GM06990 (cell line): ENCODE data around the gene EPOP.

Experiments
- DNase-seq: peaks from one replicate; pipeline ENCODE4 v3.0.0-alpha.2; 2011; ENCODE audit not compliant: insufficient read length; ENCODE audit errors: extremely low read depth
- H3K27me3 ChIP-seq: replicated peaks from 2 replicates; pipeline ENCODE4 v1.6.0; 2011; ENCODE audit warnings: low read length; ENCODE audit not compliant: control insufficient read depth, insufficient read depth
- H3K36me3 ChIP-seq: 2 replicates; pipeline ENCODE4 v1.5.1; 2011; ENCODE audit warnings: low read length; ENCODE audit not compliant: control insufficient read depth, insufficient read depth
- H3K4me3 ChIP-seq: replicated peaks from 2 replicates; pipeline ENCODE4 v1.5.1; 2011; ENCODE audit warnings: low read depth, mild to moderate bottlenecking, control low read depth, low read length
- TF ChIP-seq, protein P1 (sequence below): IDR thresholded peaks from 2 replicates; pipeline ENCODE4 v1.5.1; 2011; ENCODE audit warnings: low read length, control low read depth, mild to moderate bottlenecking, inconsistent platforms; ENCODE audit not compliant: insufficient read depth, poor library complexity, severe bottlenecking

EPOP gene

DNA sequence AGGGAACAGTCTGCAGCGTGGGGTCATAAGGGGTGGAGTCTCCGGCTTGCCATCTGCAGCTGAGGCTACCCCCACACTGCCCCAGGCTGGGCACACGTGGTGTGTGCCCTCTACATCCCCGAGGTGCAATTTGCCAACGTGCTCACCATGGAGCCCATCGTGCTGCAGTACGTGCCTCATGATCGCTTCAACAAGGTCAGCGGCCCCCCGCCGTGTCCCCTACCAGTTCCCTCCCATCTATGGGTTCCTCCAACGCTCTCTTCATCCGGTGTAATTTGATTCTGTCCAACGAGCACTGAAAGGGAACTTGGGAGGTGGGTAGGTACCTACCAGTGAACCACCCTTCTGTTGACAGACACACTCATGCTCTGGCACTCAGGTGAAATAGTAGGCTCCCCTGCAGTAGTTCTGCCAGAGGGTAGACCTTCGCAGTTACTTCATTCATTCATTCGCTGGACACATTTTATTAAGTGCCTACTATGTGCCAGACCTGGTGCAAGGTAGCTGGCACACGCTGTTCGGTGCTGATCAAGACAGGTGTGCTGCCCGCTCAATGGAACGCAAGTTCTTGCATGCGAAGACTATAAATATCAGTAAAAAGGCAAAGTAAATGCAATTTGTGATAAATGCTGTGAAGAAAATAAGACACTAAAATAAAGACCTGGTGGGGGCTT, 33.1 kb upstream of the EPOP start:
- no peak for DNase-seq
- no peaks in the 10 kb centered on the region for H3K27me3 ChIP-seq
- peaks cover 25% of the 10 kb centered on the region for H3K36me3 ChIP-seq
- TF ChIP-seq, protein P1, sequence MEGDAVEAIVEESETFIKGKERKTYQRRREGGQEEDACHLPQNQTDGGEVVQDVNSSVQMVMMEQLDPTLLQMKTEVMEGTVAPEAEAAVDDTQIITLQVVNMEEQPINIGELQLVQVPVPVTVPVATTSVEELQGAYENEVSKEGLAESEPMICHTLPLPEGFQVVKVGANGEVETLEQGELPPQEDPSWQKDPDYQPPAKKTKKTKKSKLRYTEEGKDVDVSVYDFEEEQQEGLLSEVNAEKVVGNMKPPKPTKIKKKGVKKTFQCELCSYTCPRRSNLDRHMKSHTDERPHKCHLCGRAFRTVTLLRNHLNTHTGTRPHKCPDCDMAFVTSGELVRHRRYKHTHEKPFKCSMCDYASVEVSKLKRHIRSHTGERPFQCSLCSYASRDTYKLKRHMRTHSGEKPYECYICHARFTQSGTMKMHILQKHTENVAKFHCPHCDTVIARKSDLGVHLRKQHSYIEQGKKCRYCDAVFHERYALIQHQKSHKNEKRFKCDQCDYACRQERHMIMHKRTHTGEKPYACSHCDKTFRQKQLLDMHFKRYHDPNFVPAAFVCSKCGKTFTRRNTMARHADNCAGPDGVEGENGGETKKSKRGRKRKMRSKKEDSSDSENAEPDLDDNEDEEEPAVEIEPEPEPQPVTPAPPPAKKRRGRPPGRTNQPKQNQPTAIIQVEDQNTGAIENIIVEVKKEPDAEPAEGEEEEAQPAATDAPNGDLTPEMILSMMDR, result no peak
- H3K4me3 ChIP-seq, result peak overlapping the region; percentile 89; the same call in 1 of the 2 replicates

DNA sequence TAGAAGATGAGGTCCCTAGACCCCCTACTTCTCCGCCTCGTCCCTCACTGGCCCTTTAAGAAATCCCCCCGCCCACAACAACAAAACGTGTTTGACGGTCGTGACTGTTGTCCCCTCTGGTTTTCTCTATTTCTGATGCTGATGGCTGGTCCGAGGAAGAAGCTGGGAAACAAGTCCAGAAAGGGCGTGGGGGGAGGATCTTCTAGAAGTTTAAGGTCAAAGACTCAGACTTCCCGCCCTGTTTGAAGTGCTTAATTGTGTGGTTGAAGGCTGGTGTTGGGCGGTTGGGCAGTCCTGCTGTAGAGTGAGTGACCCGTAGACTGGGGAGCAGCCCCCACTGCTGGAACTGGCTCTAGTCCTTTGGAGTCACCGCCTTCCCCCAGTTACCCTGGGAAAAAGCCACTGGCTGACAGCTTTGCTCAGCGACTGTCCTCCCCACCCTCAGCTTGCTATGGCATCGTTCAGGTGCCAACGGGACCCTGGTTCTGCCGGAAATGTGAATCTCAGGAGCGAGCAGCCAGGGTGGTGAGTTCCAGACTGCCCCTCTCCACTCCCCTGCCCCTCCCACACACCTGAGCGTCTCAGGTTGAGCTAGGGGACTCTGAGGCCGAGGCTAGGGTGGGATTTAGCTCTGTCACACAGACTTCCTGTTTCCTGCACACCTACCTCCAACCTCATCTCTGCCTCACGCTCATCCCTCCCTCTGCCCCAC, 31.9 kb upstream of the EPOP start:
- TF ChIP-seq, protein P1, result no peak
- H3K4me3 ChIP-seq, result peak overlapping the region; percentile 89
- H3K27me3 ChIP-seq, result no peaks in the 10 kb centered on the region
- H3K36me3 ChIP-seq, result peaks cover 16% of the 10 kb centered on the region
- DNase-seq, result no peak

GRCh38 chr17:38705803-38706504, 31.2 kb upstream of the EPOP start:
- Histone ChIP-seq H3K36me3 (peaks cover 14% of the 10 kb centered on the region), H3K4me3 (peak overlapping the region; percentile 89), H3K27me3 (no peaks in the 10 kb centered on the region)
- TF ChIP-seq, protein P1, result no peak
- no peak for DNase-seq

DNA sequence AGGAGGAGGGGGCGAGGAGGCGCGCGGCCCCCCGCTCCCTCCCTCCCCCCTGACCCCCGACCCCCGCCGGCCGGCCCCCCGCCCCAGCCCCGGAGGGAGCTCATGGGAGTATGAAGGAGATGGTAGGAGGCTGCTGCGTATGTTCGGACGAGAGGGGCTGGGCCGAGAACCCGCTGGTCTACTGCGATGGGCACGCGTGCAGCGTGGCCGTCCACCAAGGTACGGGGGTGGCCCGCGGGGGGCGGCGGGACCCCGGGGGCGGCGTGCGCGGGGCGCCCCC, 30.7 kb upstream of the EPOP start:
- peaks cover 11% of the 10 kb centered on the region for H3K36me3 ChIP-seq
- peak overlapping the region; percentile 89 for H3K4me3 ChIP-seq
- TF ChIP-seq, protein P1, result no peak
- no peak for DNase-seq
- H3K27me3 ChIP-seq, result no peaks in the 10 kb centered on the region

DNA sequence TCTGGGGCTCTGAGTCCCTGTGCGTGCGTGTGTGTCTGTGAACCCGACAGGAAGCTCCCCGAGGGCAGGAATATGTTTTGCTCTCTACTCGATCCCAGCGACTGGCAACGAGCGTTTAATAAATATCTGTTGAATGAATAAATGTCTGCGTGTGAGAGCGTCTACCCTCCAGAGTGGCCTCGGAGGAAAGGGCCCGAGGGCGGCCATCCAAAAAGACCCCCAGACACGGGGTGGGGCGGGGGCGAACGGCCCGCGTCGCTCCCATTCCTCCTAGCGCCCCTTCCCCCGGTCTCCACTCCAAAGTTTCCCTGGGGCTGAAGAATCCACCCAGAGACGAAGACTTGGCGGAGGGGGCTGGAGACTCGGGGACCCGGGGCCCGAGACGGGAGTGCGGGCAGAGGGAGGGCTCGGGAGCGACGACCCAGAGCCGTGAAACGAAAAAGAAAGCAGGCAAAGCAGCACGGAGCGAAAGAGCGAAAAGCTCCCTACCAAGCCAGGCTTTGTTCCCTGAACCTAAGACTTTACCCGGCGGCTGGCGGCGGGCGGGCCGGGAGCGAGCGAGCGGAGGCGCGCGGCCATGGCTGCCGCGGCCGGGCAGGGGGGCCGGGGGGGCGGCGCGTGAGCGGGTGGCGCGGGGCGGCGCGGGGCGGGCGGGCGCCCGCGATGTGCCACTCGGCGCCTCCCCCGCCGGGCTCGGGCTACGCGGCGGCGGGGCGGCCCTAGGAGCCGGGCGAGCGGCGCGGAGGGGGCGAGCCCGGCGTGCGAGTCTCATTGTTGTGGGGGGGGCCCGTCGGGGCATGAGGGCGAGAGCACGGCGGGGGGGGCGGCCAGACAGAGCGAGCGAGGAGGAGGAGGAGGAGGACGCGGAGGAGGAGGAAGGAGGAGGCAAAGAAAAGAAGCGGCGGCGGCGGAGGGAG, 30.1 kb upstream of the EPOP start, which contains the start of gene MLLT6:
Gene MLLT6 (plus strand): TSS at position 668 of the 917 bp plus-strand sequence. CDS start 360 bp downstream, outside the sequence.
- TF ChIP-seq, protein P1, result no peak
- Histone ChIP-seq H3K27me3 (no peaks in the 10 kb centered on the region), H3K36me3 (peaks cover 7% of the 10 kb centered on the region), H3K4me3 (peak within 1 kb of the TSS; percentile 89)
- peak; percentile 78 for DNase-seq
